NB4 (cell line): ENCODE data around the gene STARD10.

Experiments
- MYC ChIP-seq: IDR thresholded peaks from 2 replicates; pipeline ENCODE4 v1.6.1; 2011; ENCODE audit warnings: low read depth, low read length
- POLR2A ChIP-seq: IDR thresholded peaks from 2 replicates; pipeline ENCODE4 v1.6.1; 2011; ENCODE audit warnings: mild to moderate bottlenecking; ENCODE audit not compliant: insufficient read length; ENCODE audit errors: extremely low read depth
- TF ChIP-seq, protein P1 (sequence below): IDR thresholded peaks from one replicate; pipeline ENCODE4 v1.5.1; 2012; ENCODE audit warnings: low read depth, low read length

DNA sequence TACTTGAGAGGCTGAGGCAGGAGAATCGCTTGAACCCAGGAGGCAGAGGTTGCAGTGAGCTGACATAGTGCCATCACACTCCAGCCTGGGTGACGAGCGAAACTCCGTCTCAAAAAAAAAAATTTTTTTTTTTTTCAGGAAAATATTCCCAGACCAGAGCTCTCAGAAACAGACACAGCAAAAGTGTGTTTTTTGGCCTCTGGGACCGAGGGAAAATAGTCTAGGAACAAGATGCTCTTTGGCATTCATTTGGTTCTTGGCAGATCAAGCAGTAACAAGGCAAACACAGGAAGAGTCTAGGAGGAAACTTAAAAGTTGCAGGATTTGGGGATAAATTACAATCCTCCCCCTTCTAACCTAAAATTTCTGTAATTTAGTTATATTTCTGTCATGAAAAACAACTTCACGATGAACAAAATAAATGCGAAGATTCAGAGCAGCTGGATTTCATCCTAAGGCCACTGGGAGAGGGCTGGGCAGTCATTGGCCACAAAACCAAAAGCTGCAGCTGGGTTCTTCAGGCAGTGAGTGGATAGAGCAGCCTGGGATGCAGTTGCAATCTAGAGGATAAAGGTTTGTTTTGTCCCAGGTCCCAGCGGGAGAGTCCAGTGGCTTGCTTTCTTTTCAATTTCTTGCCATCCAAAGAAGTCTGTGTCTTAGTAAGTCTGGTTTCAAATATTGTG, 40.1 kb upstream of the STARD10 start:
- TF ChIP-seq MYC (no peak), POLR2A (no peak)
- TF ChIP-seq, protein P1, sequence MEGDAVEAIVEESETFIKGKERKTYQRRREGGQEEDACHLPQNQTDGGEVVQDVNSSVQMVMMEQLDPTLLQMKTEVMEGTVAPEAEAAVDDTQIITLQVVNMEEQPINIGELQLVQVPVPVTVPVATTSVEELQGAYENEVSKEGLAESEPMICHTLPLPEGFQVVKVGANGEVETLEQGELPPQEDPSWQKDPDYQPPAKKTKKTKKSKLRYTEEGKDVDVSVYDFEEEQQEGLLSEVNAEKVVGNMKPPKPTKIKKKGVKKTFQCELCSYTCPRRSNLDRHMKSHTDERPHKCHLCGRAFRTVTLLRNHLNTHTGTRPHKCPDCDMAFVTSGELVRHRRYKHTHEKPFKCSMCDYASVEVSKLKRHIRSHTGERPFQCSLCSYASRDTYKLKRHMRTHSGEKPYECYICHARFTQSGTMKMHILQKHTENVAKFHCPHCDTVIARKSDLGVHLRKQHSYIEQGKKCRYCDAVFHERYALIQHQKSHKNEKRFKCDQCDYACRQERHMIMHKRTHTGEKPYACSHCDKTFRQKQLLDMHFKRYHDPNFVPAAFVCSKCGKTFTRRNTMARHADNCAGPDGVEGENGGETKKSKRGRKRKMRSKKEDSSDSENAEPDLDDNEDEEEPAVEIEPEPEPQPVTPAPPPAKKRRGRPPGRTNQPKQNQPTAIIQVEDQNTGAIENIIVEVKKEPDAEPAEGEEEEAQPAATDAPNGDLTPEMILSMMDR: no peak
